ENCODE measurements around the gene M1AP.

Gene M1AP

GRCh38 chr2:74530239-74531187 lies 117.6 kb downstream of the M1AP start:
- peak overlapping the region; percentile 87 for H3K4me2 ChIP-seq (ENCODE audit: insufficient read depth, low read length)
- H3K9me3 ChIP-seq (ENCODE audit: insufficient read depth, low read length, severe bottlenecking): no peaks in the 10 kb centered on the region
- peak overlapping the region; percentile 79 for H2AFZ ChIP-seq (ENCODE audit: low read depth, low read length)
- DNase-seq: peak; percentile 58
- H3K79me2 ChIP-seq (ENCODE audit: insufficient read depth, low read length): peaks cover 38% of the 10 kb centered on the region
- H3K4me1 ChIP-seq (ENCODE audit: insufficient read depth, low read length): peaks cover 38% of the 10 kb centered on the region
- H3K4me3 ChIP-seq (ENCODE audit: low read depth in 1 of 2, low read length in 2 of 2): peak overlapping the region; percentile 36 to 67
- peak overlapping the region; percentile 91 for H3K27ac ChIP-seq (ENCODE audit: low read length)
- no peak for TF ChIP-seq CTCF (IDR thresholded peaks at IDR 0.05; ENCODE audit: borderline replicate concordance, extremely low read depth, low read length, poor library complexity, severe bottlenecking)
- TF ChIP-seq EZH2 (IDR thresholded peaks at IDR 0.05; ENCODE audit: borderline replicate concordance, low read depth, low read length, severe bottlenecking): no peak
- no peaks in the 10 kb centered on the region for H3K27me3 ChIP-seq (ENCODE audit: insufficient read depth, low read length, poor library complexity)
- H4K20me1 ChIP-seq (ENCODE audit: insufficient read depth, low read length): peaks cover 15% of the 10 kb centered on the region; the same call in 1 of the 2 replicates
- peak; percentile 22 for ATAC-seq (ENCODE audit: insufficient read depth, low read depth)
- H3K36me3 ChIP-seq (ENCODE audit: insufficient read depth, low read length): peaks cover 68% of the 10 kb centered on the region
- peak overlapping the region; percentile 75 for H3K9ac ChIP-seq (ENCODE audit: low read depth, low read length)

GRCh38 chr2:74529357-74530238 lies 118.5 kb downstream of the M1AP start, which contains the start of the genes AUP1 and HTRA2:
Gene AUP1 (minus strand): TSS chr2:74529706. CDS start chr2:74529629, 77 bp downstream.
Gene HTRA2 (plus strand): TSS chr2:74529933. CDS start chr2:74530007, 74 bp downstream.
- peak within 1 kb of the TSS; percentile 79 for H2AFZ ChIP-seq (ENCODE audit: low read depth, low read length)
- peak within 1 kb of the TSS; percentile 91 for H3K27ac ChIP-seq (ENCODE audit: low read length)
- peaks cover 68% of the 10 kb centered on the region for H3K36me3 ChIP-seq (ENCODE audit: insufficient read depth, low read length)

More at GRCh38 chr2:74529357-74530238, 118.5 kb downstream of the M1AP start, which contains the start of the genes AUP1 and HTRA2:
- Histone ChIP-seq H4K20me1 (ENCODE audit: insufficient read depth, low read length) (peaks cover 15% of the 10 kb centered on the region; the same call in 1 of the 2 replicates), H3K9ac (ENCODE audit: low read depth, low read length) (peak within 1 kb of the TSS; percentile 75), H3K4me1 (ENCODE audit: insufficient read depth, low read length) (peaks cover 38% of the 10 kb centered on the region), H3K27me3 (ENCODE audit: insufficient read depth, low read length, poor library complexity) (no peaks in the 10 kb centered on the region), H3K79me2 (ENCODE audit: insufficient read depth, low read length) (peaks cover 38% of the 10 kb centered on the region), H3K4me2 (ENCODE audit: insufficient read depth, low read length) (peak within 1 kb of the TSS; percentile 87), H3K9me3 (ENCODE audit: insufficient read depth, low read length, severe bottlenecking) (no peaks in the 10 kb centered on the region), H3K4me3 (ENCODE audit: low read depth in 1 of 2, low read length in 2 of 2) (peak within 1 kb of the TSS; percentile 36 to 67)
- DNase-seq (peak; percentile 94), ATAC-seq (ENCODE audit: insufficient read depth, low read depth) (peak; percentile 90)
- peak; percentile 1 for TF ChIP-seq CTCF (IDR thresholded peaks at IDR 0.05; ENCODE audit: borderline replicate concordance, extremely low read depth, low read length, poor library complexity, severe bottlenecking)
- no peak for TF ChIP-seq EZH2 (IDR thresholded peaks at IDR 0.05; ENCODE audit: borderline replicate concordance, low read depth, low read length, severe bottlenecking)

All from DND-41 (cell line).